Stimulated activated CD4-positive, alpha-beta T cell treated with anti-CD3 and anti-CD28 coated beads, Interleukin-1b, Interleukin-23, amount 100 ng/mL, for 1 hour (primary cell): Measurements from ENCODE around the gene GNG12.
"Not testable (repeated sequence)": the region's sequence is repeated elsewhere in the genome, so short reads cannot be mapped to it uniquely, and the experiment has no call there.

Source experiments
- DNase-seq, 2 donors: peaks; one replicate each; pipeline ENCODE4 v3.0.0-alpha.2; 2020; ENCODE audit warnings: low read depth in 2 of 2

The GNG12 gene

DNA sequence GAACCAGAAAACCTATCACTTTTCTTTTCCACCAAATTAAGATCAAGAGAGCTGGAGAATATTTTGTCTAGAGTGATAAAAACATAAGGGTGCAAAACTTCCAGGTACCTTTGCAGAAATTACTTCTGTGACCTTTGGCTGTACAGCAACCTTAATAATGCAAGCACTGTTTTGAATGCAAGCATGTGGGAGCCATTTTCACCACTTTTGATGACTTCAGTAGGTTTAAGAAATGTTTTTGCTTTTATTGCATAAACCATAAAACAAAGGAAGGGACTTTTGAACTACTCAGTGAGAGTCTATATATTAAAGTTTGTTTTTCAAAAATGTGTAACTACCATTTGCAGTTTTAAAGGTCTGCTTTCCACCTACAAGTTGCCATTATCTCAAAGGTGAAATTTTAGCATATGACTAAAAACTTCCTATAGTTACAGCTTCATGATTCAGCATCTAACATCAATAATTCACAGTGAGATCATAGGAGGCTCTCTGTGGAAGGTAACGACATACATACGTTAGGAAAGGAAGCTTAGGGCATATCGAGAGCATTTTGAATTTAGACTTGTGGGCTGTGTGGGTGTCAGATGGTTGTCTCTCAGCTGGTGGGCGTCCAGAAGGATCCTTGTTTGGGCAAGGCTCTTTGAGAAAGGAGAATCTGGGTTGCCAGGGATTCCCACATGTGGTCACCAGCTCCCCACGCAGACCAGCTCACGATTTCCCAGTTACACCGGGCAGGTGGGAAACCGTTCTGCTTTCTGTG, 149.3 kb downstream of the GNG12 start:
- DNase-seq: peak in 1 of 2 donors; percentile 15

DNA sequence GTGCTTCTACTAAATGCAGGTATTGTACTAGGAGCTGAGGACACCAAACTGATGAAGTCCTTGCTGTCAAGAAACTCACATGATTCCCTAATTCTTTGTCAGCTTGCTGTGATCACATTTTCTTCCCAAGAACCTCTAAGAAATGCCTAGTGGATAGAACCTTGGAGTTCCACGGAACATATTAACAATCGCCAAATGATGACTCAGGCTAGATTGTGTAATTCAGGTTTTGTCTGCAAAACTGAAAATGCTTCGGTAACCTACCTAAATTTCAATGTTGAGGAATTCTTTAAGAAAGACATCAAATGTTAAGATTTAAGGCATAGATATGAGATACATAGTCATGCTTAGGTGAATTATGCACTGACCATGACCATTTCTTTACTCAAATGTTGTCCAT, 150.0 kb downstream of the GNG12 start:
- DNase-seq: no peak

DNA sequence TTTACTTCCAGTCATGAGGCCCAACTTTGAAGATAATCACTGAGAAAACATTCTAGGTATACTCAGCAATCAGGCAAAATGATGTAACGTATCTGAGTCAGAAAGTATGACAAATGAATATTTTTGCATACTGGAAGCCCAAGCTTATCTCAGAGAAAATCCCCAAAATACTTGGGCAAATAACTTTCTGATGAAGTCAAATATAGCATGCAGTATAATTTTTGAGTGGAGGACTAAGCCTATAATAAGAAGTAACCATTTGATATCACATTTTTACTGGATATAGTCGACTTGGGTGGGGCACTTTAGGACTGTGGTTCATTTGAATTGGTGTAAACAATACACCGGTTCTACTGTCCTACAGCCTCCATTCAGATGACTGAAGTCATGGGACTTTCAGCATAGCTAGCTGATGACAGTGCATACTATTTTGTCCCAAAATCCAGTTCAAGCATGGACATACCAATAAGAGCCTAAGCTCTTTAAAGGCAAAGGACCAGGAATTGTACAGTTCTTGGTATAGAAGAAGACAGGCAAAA, 150.5 kb downstream of the GNG12 start:
- no peak for DNase-seq

DNA sequence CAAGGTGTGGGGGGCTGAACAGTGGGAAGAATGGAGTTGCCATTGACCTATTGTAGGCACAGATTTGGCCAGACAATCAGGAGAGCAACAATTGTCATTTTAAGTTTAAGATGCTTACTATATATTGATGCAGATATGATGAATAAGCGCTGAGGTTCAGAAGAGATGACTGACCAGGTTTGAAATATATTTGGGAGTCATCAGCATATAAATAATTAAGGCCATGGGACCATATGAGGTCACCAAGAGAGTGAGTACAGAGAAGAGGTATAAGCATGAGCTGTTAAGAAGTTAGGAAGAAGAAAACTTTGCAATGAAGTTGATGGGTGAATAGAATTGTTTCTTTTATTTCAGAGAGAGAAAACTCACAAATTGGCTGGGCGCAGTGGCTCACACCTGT, 152.8 kb downstream of the GNG12 start:
- no peak for DNase-seq

DNA sequence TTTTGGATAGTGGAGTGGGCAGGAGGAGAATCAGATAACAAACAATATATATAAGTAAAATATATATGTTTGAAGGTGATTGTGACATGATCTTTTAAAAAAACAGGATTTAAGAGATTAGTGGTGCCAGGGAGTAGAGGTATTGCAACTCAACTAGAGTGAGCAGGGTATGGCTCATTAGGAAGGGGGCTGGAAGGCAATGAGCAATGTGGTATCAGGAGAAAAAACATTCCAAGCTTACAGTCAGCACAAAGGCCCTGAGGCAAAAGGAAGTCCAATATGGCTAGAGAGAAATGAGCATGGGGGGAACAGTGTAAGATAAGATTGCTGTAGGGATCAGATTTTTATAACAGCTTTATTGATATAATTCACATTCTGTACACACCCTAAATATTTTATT, 153.6 kb downstream of the GNG12 start:
- no peak for DNase-seq

DNA sequence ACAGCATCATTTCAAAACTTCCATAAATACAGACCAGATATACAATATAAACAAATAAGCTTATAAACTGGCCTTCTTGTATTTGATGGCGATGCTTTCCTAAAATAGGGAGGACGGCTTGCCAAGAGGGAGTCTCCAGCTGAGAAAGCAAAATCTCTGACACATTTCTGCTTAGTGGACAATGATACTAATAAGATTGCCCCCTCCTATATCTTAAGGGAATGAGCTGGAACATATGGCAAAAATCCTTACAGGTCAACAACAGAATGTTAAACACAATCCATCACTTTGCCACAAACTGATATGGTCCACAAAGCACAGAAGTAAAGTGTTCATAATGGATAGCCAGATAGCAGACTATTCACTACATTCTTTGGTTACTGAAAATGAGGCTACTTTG, 155.3 kb downstream of the GNG12 start:
- no peak for DNase-seq

DNA sequence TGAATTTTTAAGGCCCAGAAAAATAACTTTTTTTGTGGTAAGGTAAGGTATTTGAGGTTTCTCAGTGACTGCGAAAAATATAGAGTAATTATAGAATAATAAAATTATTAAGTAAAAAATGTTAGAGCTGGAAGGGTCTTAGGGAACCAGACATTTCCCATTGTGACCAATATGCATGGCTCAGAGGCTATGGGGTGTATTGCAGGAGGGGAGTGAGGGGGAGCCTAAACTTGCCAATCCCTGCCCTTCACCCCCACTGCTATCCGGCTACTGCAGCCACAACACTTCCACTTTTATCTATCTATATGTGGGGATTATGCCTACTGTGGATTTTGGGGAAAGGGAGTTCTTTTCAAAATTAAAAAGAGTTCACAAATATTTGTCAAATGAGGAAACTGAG, 155.9 kb downstream of the GNG12 start:
- DNase-seq: no peak

DNA sequence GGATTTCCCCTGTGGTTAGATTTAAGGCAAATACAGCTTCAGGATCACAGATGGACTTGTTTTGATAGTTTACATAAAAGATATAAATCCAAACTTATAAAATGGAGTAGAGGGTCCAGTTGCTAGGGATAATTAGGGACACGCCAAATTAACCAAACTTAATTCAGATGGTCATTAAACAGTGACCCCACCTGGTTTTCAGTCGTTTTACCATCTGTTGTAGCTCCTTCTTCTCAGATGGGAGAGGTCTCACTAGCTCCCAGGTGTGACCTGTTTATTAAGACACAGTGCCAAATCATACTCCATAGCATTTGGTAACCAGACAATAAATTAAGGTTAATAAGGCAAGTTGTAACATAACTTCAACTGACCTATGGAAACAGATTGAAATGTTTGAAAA, 156.3 kb downstream of the GNG12 start:
- no peak for DNase-seq

DNA sequence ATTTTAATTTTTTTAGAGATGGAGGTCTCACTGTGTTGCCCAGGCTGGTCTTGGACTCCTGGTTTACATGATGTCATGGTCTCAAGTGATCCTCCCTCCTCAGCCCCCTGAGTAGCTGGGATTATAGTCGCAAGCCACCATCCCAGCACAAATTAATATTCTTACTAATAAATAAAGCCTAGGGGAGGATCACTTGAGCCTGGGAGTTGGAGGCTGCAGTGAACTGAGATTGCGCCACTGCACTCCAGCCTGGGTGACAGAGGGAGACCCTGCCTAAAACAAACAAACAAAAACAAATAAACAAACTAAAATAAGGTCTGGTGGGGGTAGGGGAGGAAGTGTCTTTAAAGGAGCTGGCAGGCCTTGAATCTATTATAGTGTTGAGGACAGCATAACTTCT, 157.0 kb downstream of the GNG12 start:
- no peak for DNase-seq

DNA sequence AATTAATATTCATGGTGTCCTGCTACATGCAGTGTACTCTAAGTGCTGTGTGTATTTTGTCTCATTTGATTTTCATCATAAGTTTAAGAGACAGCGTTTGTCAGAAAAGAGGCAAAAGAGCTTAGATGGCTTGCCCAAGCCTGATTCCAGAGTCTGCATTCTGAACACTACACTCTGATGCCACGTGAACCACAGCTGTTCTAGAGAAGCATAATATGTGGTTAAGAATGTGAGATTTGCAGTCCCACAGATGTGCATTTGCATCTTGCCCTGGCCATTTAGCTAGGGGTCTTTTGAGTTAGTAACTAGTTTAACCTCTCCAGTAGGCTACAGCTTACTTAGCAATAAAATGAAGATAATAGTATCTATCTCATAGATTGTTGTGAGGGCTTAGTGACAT, 157.5 kb downstream of the GNG12 start:
- DNase-seq: no peak

DNA sequence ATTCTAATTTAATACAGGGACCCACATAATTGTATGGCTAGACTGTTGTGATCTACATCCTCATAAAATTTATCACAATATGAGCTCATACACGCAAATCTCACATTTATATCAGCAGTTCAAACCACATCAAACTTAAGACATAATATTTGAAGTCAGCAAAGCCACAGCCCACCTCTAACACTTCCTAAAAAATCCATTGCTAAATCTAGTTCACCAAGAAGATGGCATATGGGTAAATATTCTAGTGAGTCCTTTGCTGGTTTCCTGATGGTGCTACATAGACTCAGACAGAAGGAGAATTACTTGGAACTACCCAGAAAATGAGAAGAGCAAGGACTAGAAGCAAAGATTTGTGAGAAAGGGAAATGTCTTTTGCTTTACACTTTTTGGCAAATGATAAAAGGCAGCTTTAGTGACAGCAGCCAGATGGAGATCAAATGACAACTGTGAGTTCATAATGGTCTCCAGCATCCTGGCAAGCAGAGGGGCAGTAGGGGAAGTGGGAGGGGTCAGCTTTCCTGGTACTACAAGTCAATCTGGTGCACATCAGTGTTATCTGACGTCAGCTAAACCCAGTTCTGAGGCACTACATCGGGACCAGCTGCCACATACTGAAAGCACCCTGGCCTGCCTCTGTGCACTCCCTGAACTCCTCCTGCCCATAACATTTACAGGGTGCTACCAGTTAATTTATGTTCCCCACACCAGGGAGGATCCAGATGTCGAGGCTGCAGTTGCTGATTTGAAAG, 158.8 kb downstream of the GNG12 start:
- no peak for DNase-seq

DNA sequence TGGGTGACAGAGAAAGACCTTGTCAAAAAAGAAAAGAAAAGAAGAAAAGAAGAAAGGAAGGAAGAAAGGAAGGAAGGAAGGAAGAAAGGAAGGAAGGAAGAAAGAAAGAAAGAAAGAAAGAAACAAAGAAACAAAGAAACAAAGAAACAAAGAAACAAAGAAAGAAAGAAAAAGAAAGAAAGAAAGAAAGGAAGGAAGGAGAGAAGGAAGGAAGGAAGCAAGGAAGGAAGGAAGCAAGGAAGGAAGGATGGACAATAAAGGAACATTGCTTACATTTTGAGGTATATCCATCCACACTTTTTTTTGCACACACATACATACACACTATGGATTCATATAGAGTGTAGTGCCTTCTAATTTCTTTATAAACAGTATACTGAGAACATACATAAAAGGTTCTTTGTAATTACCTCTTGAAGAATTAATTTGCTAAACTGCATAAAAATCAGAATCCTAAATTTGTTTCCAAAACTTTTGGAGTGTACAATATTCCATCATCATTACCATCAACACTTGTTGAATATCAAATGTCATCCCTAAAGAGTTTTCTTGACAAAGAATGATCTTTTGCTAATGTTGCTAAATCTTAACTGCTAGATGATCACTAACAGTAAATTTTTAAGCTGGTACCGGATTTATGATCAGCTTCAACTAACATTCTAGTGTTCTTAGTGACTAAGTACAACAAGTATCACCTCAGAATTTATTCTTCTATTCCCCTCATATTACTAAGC, 159.6 kb downstream of the GNG12 start:
- DNase-seq: no peak

DNA sequence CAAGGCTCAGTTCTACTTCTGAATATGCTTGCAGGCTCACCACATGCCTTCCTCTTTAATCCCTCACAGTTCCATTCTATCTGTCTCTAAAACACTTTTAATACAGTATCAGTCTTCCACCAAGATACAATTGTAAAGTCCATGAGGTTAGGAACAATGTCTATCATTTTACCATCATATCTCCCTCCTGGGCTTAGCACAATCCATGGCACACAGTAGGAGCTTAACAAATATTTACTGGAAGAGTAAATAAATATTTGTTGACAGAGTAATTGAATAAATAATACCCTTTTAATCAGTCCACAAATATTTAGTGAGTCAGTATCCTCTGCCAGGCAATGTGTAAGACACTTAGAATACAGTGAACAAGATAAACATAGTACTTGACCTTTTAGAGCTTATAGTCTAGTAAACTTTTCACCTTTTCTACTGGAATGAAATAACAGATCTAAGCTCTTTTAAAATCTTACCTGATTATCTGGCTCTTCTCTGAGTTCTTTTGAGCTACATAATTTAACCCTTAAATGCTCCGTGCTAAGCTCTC, 160.9 kb downstream of the GNG12 start:
- DNase-seq: no peak

DNA sequence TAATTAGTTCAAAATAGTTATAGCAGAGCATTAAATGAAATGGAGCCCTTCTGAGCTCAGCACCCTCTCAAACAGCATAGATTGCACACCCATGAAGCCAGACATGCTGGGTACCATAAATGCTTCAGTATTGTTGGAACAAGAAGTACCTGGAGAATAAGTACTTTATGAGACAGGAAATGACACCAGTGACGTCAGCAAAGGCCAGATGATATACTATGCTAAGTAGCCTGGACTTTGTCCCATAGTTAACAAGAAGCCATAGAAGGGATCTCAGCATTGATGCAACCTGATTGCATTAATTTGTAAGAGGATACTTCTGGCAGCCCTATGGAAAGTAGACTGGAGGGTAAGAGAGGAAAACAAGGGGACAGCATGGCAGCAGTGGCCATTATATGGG, 164.6 kb downstream of the GNG12 start:
- no peak for DNase-seq

DNA sequence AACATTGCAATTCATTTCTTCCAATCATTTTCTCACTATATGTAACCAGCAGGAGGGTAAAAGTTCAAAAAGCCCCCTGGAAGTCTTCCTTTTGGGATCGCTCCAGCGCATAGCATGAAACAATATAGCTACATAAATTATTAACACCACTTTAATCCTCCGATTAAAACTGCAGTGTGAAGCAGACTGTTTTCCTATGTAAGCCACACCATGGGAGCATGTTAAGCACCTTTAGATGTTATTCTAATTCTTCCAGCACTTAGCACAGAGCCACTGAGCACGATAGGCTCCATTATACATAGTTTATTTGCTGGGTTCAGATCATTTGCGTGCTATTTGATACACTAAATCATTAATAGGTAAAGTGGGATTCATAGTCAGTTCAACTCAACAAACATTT, 166.6 kb downstream of the GNG12 start:
- DNase-seq: no peak

DNA sequence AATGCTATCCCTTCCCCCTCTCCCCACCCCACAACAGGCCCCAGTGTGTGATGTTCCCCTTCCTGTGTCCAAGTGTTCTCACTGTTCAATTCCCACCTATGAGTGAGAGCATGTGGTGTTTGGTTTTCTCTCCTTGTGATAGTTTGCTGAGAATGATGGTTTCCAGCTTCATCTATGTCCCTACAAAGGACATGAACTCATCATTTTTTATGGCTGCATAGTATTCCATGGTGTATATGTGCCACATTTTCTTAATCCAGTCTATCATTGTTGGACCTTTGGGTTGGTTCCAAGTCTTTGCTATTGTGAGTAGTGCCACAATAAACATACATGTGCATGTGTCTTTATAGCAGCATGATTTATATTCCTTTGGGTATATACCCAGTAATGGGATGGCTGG, 168.0 kb downstream of the GNG12 start:
- DNase-seq: not testable (repeated sequence)

DNA sequence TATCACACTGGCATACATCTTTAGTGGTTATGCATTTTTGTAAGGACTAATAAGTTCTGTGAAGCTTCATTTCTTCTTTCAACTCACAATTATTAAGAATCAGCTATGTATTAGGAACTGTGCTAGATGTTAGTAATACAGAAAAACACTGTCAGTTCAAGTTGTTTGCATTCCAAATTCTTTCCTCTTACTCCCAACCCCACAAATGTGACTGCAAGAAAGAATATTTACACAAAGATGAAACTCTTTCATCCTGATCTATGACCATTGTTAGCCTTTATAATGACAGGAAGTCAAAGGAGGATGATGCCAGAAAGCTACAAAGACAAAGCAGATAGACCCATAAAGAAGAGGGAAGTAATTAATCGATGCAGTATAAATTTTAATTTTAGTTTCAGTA, 169.2 kb downstream of the GNG12 start:
- no peak for DNase-seq

DNA sequence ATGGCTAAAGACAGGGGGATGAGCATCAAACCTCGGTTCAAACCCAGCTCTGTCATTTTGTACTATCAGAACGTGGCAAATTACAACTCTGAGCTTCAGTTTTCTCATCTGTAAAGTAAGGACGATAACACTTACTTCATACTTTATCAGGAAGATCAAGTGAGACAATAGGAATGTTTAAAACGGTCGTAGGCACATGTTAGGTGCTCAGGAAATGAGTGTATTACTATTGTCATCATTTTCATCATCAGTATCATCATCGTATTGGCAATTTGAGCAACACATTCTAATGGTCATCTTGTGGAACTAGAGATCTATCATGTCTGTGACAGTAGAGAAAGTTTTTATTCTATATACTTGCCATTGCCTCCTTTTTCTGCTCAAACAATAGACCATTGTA, 170.4 kb downstream of the GNG12 start:
- DNase-seq: no peak

DNA sequence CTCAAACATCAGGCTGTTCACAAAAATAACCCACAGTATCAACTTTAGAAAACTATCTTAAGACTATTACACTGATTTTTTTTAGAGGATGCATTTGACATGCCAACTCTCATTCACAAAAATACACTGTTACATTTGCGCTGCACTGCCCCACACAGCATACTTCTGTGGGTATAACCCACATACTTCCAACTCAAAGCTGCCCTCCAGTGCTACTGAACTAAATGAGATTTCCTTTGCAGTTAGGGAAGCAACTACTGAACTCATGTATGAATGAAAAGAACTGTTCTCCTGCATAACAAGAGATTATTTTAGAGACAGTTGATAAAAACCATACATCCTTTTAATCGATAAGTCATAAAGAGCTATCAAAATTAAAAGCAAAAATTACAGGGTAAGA, 174.0 kb downstream of the GNG12 start:
- no peak for DNase-seq

DNA sequence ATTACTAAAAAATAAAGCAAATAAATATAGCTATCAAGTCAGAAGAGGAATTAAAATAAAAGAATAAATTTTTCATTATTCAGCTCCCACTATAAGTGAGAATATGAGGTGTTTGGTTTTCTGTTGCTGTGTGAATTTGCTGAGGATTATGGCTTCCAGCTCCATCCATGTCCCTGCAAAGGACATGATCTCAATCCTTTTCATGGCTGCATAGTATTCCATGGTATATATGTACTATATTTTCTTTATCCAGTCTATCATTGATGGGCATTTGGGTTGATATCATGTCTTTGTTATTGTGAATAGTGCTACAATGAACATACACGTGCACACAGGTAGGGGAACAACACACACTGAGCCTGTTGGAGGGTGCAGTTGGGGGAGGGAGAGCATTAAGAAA, 176.1 kb downstream of the GNG12 start:
- DNase-seq: not testable (repeated sequence)

DNA sequence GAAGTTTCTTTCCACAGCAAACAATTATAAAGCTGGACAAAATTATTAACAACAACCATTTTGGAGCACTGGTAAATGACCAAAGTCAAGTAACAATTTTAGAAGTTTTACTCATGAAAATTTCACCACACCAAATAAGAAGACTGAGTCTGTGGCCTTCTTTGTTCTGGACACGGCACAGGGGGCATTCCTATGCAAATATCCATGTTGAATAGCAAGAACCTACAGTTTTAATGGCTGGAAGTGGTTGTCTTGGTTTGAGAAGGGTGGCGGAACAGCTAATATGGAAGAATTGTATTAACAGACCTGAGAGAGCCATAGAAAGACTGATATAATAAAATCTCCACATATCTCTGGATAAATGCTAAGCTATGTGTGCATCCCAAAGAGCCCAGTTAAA, 177.7 kb downstream of the GNG12 start:
- DNase-seq: no peak

DNA sequence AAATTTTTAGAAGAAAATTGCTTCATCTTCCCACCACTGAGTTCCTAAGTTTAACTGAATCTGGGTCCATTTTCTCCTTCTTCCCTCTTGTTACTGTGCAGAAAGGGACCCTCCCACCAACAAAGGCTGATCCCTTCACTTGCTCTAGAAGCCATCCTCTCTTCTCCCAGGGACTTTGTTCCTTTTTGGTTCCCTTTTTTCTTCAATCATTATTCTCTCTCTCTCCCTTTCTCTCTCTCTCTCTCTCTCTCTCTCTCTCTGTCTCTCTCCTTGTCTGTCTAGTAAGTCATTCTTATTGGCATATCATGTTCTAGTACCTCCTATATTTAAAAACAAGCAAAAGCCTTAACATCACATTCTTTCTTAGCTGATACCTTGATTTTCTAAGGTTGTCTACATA, 180.0 kb downstream of the GNG12 start:
- no peak for DNase-seq
